ENCODE data around the gene DOCK9. TPM values are rescaled to one million over a fixed set of nuclear protein-coding genes. Genes with fewer than 3 reads are reported as not detected.

Gene DOCK9
- total RNA-seq, 1 experiment from 2014 or later: 30.5 TPM

DNA sequence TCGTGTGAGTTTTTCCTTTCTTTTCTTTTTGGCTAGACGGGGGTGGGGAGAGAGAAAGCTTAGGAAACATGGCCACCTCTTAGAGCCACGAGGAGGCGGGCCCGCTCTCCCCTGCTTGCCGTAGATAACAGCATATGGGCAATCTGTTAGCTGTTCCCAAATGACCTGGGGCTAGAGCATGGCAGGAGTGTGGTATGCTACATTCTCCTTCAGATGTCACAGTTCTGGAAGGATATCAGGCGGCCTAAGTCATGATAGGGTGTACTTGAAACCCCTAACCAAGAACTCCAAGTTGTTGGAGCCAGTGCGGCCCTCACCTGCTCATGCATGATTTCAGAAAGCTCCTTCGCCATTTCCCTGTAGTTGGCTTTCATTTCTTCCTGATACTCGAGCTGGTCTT is 181.1 kb downstream of the DOCK9 start:
- in situ Hi-C loops (cut with HindIII; ENCODE audit: low pct_unique_long_range_greater_than_20kb, low sequenced_read_pairs) (no loop called here), intact Hi-C loops (cut with micrococcal nuclease; ENCODE audit: unreplicated experiment) (no loop called here)
- ChIA-PET POLR2A (no interaction called here), CTCF (no interaction called here)
- no peak for ATAC-seq
- DNase-seq (ENCODE audit: low read depth, low spot score): no peak
- no peaks in the 10 kb centered on the region; the same call in 1 of the 2 replicates for H3K36me3 ChIP-seq (ENCODE audit: control insufficient read depth, insufficient read depth, low read length)
- H3K4me3 ChIP-seq (ENCODE audit: low read depth in 2 of 2, low read length in 2 of 2): no peak overlapping the region
- BruUV-seq (replicated peaks): no TSS peak
- TF ChIP-seq, protein P1, sequence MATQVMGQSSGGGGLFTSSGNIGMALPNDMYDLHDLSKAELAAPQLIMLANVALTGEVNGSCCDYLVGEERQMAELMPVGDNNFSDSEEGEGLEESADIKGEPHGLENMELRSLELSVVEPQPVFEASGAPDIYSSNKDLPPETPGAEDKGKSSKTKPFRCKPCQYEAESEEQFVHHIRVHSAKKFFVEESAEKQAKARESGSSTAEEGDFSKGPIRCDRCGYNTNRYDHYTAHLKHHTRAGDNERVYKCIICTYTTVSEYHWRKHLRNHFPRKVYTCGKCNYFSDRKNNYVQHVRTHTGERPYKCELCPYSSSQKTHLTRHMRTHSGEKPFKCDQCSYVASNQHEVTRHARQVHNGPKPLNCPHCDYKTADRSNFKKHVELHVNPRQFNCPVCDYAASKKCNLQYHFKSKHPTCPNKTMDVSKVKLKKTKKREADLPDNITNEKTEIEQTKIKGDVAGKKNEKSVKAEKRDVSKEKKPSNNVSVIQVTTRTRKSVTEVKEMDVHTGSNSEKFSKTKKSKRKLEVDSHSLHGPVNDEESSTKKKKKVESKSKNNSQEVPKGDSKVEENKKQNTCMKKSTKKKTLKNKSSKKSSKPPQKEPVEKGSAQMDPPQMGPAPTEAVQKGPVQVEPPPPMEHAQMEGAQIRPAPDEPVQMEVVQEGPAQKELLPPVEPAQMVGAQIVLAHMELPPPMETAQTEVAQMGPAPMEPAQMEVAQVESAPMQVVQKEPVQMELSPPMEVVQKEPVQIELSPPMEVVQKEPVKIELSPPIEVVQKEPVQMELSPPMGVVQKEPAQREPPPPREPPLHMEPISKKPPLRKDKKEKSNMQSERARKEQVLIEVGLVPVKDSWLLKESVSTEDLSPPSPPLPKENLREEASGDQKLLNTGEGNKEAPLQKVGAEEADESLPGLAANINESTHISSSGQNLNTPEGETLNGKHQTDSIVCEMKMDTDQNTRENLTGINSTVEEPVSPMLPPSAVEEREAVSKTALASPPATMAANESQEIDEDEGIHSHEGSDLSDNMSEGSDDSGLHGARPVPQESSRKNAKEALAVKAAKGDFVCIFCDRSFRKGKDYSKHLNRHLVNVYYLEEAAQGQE (IDR thresholded peaks at IDR 0.05; ENCODE audit: insufficient read depth in 1 of 2, low read depth in 2 of 2, low read length in 1 of 2): no peak
- TF ChIP-seq, protein P2, sequence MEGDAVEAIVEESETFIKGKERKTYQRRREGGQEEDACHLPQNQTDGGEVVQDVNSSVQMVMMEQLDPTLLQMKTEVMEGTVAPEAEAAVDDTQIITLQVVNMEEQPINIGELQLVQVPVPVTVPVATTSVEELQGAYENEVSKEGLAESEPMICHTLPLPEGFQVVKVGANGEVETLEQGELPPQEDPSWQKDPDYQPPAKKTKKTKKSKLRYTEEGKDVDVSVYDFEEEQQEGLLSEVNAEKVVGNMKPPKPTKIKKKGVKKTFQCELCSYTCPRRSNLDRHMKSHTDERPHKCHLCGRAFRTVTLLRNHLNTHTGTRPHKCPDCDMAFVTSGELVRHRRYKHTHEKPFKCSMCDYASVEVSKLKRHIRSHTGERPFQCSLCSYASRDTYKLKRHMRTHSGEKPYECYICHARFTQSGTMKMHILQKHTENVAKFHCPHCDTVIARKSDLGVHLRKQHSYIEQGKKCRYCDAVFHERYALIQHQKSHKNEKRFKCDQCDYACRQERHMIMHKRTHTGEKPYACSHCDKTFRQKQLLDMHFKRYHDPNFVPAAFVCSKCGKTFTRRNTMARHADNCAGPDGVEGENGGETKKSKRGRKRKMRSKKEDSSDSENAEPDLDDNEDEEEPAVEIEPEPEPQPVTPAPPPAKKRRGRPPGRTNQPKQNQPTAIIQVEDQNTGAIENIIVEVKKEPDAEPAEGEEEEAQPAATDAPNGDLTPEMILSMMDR (IDR thresholded peaks at IDR 0.05): no peak
- TF ChIP-seq SIN3A (IDR thresholded peaks at IDR 0.05; ENCODE audit: borderline replicate concordance, insufficient read depth, low read depth, low read length) (no peak), POLR2AphosphoS5 (IDR thresholded peaks at IDR 0.05; ENCODE audit: low read depth, low read length) (no peak), TCF7L2 (IDR thresholded peaks at IDR 0.05; ENCODE audit: low read depth, low read length) (no peak)
- H3K27ac ChIP-seq (ENCODE audit: low read length): no peak overlapping the region
- no peaks in the 10 kb centered on the region for H3K4me1 ChIP-seq (ENCODE audit: control insufficient read depth, insufficient read depth, low read length)
- H3K9me3 ChIP-seq (ENCODE audit: control insufficient read depth, insufficient read depth, low read depth, low read length): no peaks in the 10 kb centered on the region
- H3K27me3 ChIP-seq (ENCODE audit: control insufficient read depth, insufficient read depth, low read length): no peaks in the 10 kb centered on the region

- intact Hi-C loops (cut with micrococcal nuclease; ENCODE audit: unreplicated experiment) (no loop called here), in situ Hi-C loops (cut with HindIII; ENCODE audit: low pct_unique_long_range_greater_than_20kb, low sequenced_read_pairs) (no loop called here)
- no peak overlapping the region for H3K4me3 ChIP-seq (ENCODE audit: low read depth in 2 of 2, low read length in 2 of 2)
- ATAC-seq (no peak), DNase-seq (ENCODE audit: low read depth, low spot score) (no peak)
- TF ChIP-seq, protein P1 (IDR thresholded peaks at IDR 0.05; ENCODE audit: insufficient read depth in 1 of 2, low read depth in 2 of 2, low read length in 1 of 2): no peak
- TF ChIP-seq POLR2AphosphoS5 (IDR thresholded peaks at IDR 0.05; ENCODE audit: low read depth, low read length) (no peak), SIN3A (IDR thresholded peaks at IDR 0.05; ENCODE audit: borderline replicate concordance, insufficient read depth, low read depth, low read length) (no peak), TCF7L2 (IDR thresholded peaks at IDR 0.05; ENCODE audit: low read depth, low read length) (no peak)
- TF ChIP-seq, protein P2 (IDR thresholded peaks at IDR 0.05): no peak
- no peaks in the 10 kb centered on the region for H3K4me1 ChIP-seq (ENCODE audit: control insufficient read depth, insufficient read depth, low read length)
- H3K27me3 ChIP-seq (ENCODE audit: control insufficient read depth, insufficient read depth, low read length): no peaks in the 10 kb centered on the region
- no peaks in the 10 kb centered on the region for H3K9me3 ChIP-seq (ENCODE audit: control insufficient read depth, insufficient read depth, low read depth, low read length)
- ChIA-PET CTCF (no interaction called here), POLR2A (no interaction called here)
- H3K27ac ChIP-seq (ENCODE audit: low read length): no peak overlapping the region
- H3K36me3 ChIP-seq (ENCODE audit: control insufficient read depth, insufficient read depth, low read length): no peaks in the 10 kb centered on the region; the same call in 1 of the 2 replicates
- no TSS peak for BruUV-seq (replicated peaks)
Observed at GRCh38 chr13:98796191-98796590, 181.7 kb downstream of the DOCK9 start.

Data from Panc1 (cell line).